Stimulated activated CD8-positive, alpha-beta memory T cell treated with anti-CD3 and anti-CD28 coated beads, Interleukin-12 subunit alpha, Interleukin-12 subunit beta, amount 100 ng/mL, for 1 hour (primary cell): ENCODE results near the gene ACTN2.

Experiments used
- DNase-seq: peaks from one replicate; pipeline ENCODE4 v3.0.0-alpha.2; 2020; ENCODE audit warnings: low read depth

The ACTN2 gene

GRCh38 chr1:236691348-236691747 is 5.0 kb downstream of the ACTN2 start:
- DNase-seq, result no peak

DNA sequence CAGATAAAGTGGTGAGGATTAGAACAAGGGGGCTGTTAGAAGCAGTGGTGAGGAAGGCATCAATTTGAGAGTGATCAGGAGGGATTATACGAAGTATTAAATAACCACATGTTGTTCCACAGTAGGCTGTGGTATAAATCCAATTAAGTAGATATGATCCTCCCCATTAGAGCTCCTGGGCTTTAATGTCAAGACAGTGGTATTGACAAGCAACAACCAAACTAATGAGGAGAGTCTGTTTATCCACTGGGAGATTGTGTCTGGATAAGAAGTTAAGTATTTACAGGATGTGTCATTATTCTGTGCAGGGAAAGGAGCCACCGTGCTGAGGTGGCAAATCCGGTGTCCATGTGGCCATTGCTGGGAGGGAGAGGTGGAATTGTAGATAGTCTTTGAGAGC is 5.8 kb downstream of the ACTN2 start:
- no peak for DNase-seq

GRCh38 chr1:236692742-236693141 is 6.4 kb downstream of the ACTN2 start:
- no peak for DNase-seq

DNA sequence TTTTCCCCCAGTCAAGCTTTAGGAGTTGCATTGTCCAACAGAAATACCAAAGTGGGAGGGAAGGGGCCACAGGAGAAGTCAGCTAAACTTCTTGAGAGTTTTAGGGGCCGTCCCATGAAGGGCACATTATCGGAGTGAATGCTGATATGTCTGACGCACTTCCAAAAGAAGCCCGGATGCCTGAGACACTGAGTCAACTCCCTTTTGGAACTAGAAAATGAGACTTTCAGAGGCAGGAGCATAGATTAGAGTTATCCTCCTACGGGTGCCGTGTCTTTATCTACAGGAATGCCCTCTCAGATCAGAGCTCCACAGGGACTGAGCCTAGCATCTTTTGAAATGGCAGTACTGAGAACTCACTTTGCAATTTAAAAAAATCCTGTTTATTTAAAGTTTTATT is 13.1 kb downstream of the ACTN2 start:
- DNase-seq, result no peak

GRCh38 chr1:236700903-236701302 is 14.6 kb downstream of the ACTN2 start:
- DNase-seq, result no peak

DNA sequence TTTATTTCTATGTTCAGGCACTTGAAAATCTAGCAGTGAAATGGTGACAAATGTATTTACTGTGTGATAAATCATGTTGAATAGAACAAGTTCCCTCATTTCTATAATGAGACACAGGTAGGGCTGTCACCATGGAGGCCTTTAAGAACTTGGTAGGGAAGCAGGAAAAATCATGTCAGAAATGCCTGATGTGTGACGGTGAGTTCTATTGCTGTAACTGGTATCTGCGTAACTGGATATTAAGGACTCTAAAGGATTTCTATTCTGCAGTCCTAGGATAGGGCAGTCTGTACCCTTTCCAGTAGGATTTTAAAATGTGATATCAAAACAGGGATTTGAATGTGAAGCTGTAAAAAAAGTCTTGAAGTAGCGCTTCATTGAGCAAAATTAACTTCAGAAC is 15.5 kb downstream of the ACTN2 start:
- no peak for DNase-seq

DNA sequence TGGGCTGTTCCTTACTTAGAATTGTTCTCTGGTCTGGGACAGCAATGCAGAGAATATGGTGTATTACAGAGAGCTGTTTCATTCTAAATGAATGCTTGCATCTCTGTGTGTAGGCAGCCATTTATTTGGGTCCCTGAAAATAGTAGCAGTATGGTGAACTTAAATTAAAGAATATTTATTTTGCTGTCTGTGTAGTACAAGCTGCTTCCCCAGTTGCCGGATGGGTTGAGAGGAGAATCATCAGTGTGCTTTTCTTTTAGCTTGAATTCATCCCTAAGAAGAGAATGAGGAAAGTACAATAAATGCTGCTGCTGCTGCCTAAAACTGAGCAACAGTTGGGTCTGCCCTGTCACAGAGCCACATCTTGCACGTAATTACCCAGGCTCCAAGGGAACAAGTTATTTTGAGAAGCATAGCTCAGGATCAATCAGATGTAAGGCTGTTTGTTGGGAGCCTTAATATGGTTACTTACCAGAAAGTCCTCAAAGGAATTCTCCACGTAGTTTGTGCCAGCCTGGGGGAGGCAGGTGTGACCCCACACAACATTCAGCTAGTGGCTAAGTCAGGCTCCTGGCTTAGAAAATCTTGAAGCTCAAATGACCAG is 16.6 kb downstream of the ACTN2 start:
- no peak for DNase-seq

GRCh38 chr1:236705771-236706170 is 19.5 kb downstream of the ACTN2 start:
- no peak for DNase-seq

DNA sequence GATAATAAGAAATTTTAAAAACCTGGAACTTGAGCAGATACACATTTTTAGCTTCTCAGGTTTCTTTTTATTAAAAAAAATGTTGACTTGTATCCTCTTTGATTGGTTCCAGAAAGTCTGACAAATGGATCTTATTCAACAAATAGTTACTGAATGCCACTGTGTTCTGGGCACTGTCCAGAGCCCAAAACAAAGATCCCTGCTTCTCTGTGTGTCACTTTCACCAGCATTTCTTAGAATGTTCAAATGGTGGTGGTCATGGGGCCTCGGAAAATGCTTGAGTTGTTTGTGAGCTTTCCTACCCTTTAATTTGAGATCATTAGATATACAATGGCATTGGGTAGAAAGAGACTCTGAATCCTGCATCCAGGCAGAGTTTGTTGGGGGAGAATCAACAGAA is 19.9 kb downstream of the ACTN2 start:
- DNase-seq, result no peak

DNA sequence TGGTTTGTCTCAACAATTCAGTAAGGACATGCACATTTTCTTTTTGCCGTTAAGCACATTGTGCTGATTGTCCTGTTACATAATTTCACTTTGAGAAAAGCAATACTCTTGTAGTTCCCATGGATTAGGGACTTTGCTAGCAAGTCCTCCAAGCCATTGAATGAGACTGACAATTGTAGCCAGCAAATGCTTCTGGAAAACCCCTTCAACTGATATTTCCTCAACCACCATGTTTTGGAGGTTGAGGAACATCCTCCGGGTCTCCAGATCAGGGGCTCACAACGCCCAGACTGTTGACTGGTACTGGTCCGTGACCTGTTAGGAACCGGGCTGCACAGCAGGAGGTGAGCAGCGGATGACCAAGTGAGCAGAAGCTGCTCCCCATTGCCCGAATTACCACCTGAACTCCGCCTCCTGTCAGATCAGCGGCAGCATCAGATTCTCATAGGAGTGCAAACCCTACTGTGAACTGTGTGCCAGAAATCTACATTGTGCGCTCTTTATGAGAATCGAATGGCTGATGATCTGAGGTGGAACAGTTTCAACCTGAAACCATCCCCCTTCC is 24.1 kb downstream of the ACTN2 start:
- no peak for DNase-seq

DNA sequence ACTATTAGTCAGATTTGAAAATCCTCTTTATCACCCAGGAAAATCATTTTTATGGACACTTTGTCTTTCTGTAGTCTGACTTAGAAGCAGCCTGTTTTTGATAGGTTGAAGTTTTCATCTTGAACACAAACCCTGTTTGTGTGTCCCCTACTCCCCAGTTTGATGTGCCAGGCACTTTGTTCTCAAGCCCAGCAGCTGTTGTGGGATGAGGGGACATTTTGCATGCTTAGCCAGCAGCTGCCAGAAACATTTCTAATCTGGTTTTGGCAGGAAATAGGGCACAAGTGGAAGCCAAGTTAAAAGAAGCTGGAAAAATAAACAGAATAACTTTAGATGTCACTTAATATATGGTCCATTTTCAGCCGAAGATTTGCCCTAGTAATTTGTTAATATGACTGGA is 29.9 kb downstream of the ACTN2 start:
- DNase-seq, result no peak

DNA sequence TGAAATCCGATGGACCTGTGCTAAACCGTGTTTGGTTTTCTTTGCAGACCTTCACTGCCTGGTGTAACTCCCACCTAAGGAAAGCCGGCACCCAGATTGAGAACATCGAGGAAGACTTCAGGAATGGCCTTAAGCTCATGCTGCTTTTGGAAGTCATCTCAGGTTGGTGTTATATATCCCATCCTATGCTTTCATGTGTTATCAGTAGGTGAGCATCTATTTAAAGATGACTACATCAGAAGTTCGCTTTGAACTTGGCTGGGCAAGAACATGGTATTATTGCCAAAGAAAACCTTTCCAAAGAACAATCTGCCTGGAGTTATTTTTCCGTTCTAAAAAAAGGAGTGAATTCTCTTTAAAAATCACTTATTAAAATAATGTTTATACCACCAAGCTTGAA is 31.5 kb downstream of the ACTN2 start:
- DNase-seq, result no peak

GRCh38 chr1:236718328-236718727 is 32.0 kb downstream of the ACTN2 start:
- no peak for DNase-seq

DNA sequence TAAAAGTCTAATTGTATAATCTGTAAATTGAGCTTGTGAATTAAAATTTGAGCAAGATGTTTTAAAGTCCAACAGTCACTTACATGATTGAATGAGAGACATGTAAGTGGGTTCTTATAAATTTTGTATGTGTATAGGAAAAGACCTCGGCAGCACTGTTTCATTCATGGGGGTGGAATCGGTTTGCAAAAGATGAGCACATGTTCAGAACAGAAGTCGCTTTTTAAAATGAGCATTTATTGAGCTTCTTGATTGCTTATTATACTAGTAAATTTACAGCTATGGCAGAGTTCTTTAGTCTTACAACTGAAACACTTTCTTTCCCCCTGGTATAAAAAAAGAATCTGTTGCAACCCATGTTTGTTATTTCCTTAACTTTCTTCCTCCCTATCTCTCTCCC is 33.9 kb downstream of the ACTN2 start:
- no peak for DNase-seq

- DNase-seq, result no peak
Observed at GRCh38 chr1:236720611-236721010, 34.3 kb downstream of the ACTN2 start.

GRCh38 chr1:236724049-236724448 is 37.8 kb downstream of the ACTN2 start:
- no peak for DNase-seq

GRCh38 chr1:236724506-236724905 is 38.2 kb downstream of the ACTN2 start:
- DNase-seq, result no peak

DNA sequence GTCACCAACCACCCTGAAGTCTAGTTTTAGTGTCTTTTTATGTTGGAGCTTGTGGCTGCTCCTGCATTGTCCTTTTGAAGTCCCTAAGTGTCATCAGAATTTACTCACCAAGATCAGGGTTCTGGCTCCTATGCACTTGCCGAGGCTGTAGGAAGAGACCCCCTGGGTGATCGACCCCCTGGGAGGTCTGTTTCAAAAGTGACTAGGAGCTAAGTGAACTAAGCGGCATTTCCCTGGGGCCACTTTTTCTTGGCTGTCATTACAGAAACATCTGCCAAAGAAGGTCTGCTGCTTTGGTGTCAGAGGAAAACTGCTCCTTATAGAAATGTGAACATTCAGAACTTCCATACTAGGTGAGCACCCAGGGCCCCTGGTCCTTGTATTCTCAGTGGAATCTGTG is 39.4 kb downstream of the ACTN2 start:
- DNase-seq, result no peak

DNA sequence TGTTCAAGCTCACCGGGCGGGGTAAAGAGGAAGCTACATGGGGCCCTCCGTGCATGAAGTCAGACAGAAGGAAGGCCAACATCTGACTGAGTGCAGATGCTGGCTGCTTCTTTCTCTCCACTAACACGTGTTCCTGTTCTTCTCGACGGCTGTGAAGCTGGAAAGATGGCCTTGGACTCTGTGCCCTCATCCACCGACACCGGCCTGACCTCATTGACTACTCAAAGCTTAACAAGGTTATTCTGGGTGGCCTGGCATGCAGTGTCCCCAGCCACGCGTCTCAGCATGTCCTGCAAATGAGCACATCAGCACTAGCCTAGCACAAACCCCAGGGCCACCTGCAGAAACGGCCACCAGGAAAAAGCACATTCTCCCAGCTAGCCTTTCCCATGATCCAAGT is 41.2 kb downstream of the ACTN2 start:
- no peak for DNase-seq

GRCh38 chr1:236728752-236729151 is 42.5 kb downstream of the ACTN2 start:
- no peak for DNase-seq

DNA sequence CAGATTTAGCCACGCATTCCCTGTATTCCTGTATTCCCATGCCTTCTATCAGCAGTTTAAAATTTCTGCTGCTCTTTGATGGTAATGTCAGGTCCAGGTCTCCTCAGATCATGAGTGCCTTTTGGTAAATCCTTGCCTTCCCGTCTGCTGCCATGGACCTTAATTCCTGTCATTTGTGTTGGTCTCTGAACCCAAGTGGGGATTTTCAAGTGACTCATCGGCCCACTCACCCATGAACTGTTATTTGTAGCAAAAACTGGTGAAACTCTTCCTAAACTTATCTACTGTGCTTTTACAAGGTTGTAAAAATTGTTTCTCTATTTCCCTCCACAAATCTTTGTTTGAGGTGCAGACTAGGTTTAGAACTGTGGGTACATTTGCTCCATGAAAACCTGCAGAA is 47.4 kb downstream of the ACTN2 start:
- DNase-seq, result no peak

DNA sequence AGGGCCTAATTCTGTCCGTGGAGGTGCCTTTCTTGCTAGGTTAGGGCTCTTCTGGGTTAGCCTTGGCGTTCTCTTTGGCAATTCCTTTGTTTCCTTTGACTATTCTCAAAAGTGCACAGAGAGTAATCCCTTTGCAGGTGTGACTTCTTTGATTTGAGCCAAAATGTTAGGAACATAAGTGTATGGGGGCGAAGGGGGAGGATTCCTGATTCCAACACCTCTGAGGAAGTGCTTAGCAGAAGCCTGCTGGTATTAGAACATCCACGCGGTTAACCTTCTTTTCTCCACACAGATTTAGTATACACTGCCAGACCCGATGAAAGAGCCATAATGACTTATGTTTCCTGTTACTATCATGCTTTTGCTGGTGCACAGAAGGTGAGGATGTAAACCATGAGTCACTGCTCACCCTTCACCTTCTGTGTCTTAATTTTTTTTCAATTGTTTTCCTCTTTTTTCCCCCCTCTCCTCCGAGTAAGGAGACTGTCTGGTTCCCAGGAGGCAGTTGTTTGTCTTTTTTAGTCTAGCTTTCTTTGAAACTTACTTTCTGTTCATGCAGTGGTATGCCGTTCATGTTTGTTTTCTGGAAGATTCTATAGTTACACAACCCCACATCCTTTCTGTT is 48.0 kb downstream of the ACTN2 start:
- no peak for DNase-seq

- no peak for DNase-seq
Observed at GRCh38 chr1:236736761-236737160, 50.5 kb downstream of the ACTN2 start.

- no peak for DNase-seq
Observed at GRCh38 chr1:236741753-236742152, 55.5 kb downstream of the ACTN2 start.
